Vagina (tissue), 2 donors: ENCODE measurements around the gene ME2. TPM values are rescaled to one million over a fixed set of nuclear protein-coding genes. Genes with fewer than 3 reads are reported as not detected.
"Not testable (repeated sequence)": the region's sequence is repeated elsewhere in the genome, so short reads cannot be mapped to it uniquely, and the experiment has no call there.

ENCODE experiments used
- DNase-seq, 2 donors: peaks; one replicate each; pipeline ENCODE4 v3.0.0-alpha.2; 2017; ENCODE audit errors: extremely low spot score in 2 of 2
- H3K27ac ChIP-seq: fragments of 200-600 bp; sonication (generic); one replicate; pipeline ENCODE4 v1.5.1; 2019
- H3K27me3 ChIP-seq: fragments of 200-600 bp; sonication (generic); one replicate; pipeline ENCODE4 v1.5.1; 2019
- H3K36me3 ChIP-seq, 2 donors: fragments of 200-600 bp; sonication (generic); one replicate each; pipeline ENCODE4 v1.5.1; 2017 to 2019
- H3K4me1 ChIP-seq: fragments of 200-600 bp; sonication (generic); one replicate; pipeline ENCODE4 v1.5.1; 2019
- H3K4me3 ChIP-seq, 2 donors: fragments of 200-600 bp; sonication (generic); 1 replicate in 1 of 2; 2 replicates in 1 of 2; pipeline ENCODE4 v1.5.1; 2016 to 2019
- H3K9me3 ChIP-seq: fragments of 200-600 bp; sonication (generic); one replicate; pipeline ENCODE4 v1.5.1; 2019
- CTCF ChIP-seq, 3 experiments: fragments of 450-650 bp in 2 of 3; fragments of 200-600 bp in 1 of 3; sonication (generic) in 1 of 3; IDR thresholded peaks; one replicate each; pipeline ENCODE4 v1.5.1; 2017 to 2019; ENCODE audit warnings: antibody characterized with exemption in 3 of 3, mild to moderate bottlenecking in 2 of 3, moderate library complexity in 2 of 3
- POLR2A ChIP-seq, 2 donors: fragments of 450-650 bp; IDR thresholded peaks; one replicate each; pipeline ENCODE4 v1.6.1; 2017; ENCODE audit warnings: antibody characterized with exemption in 2 of 2, mild to moderate bottlenecking in 2 of 2, moderate library complexity in 2 of 2
- POLR2AphosphoS5 ChIP-seq, 2 donors: sonication (generic); formaldehyde crosslinking; IDR thresholded peaks; one replicate each; pipeline ENCODE4 v1.9.0; 2017; ENCODE audit warnings: antibody characterized with exemption in 2 of 2, mild to moderate bottlenecking in 2 of 2, low read depth in 1 of 2; ENCODE audit not compliant: insufficient read depth in 1 of 2
- intact Hi-C: fragments of 100-400 bp; cut with DNase I; formaldehyde crosslinking; loops from one replicate; pipeline ENCODE4 v1.15.1; 2023
- total RNA-seq: library from RNA; depleted of rRNA; stranded (reverse); fragments of >200 nt; gene quantifications from one replicate; pipeline ENCODE4 v1.2.3, GENCODE V29; 2016

Gene ME2
- total RNA-seq, 1 donor from 2014 or later, result 32.2 TPM

GRCh38 chr18:50967714-50968661 lies 89.1 kb downstream of the ME2 start, which contains the start of gene ELAC1:
Gene ELAC1 (plus strand): TSS chr18:50968040. CDS start chr18:50974405, 6,365 bp downstream.
- Histone ChIP-seq H3K36me3 (no peaks in the 10 kb centered on the region), H3K4me1 (peaks cover 15% of the 10 kb centered on the region), H3K4me3 (peak within 1 kb of the TSS; percentile 67 to 99), H3K27me3 (no peaks in the 10 kb centered on the region), H3K27ac (peak within 1 kb of the TSS; percentile 95), H3K9me3 (no peaks in the 10 kb centered on the region)
- intact Hi-C loops, result loop anchor here (5.0 kb wide), 1 partner anchor 59 kb away; no protein-coding TSS in a partner anchor
- TF ChIP-seq CTCF (IDR thresholded peaks at IDR 0.05), result no peak
- TF ChIP-seq POLR2AphosphoS5 (IDR thresholded peaks at IDR 0.05; ENCODE audit: insufficient read depth in 1 of 2, low read depth in 1 of 2), result peak in 1 of 2 donors; percentile 70
- peak in 1 of 2 donors; percentile 75 for TF ChIP-seq POLR2A (IDR thresholded peaks at IDR 0.05)
- DNase-seq, result no peak

GRCh38 chr18:50969448-50969847 lies 90.5 kb downstream of the ME2 start:
- H3K27me3 ChIP-seq, result no peaks in the 10 kb centered on the region
- DNase-seq, result no peak
- peaks cover 15% of the 10 kb centered on the region for H3K4me1 ChIP-seq
- H3K27ac ChIP-seq, result peak overlapping the region; percentile 95
- H3K9me3 ChIP-seq, result no peaks in the 10 kb centered on the region
- H3K4me3 ChIP-seq, result no peak overlapping the region
- intact Hi-C loops, result loop anchor here (5.0 kb wide), 1 partner anchor 58 kb away; no protein-coding TSS in a partner anchor
- TF ChIP-seq POLR2A (IDR thresholded peaks at IDR 0.05), result no peak
- TF ChIP-seq POLR2AphosphoS5 (IDR thresholded peaks at IDR 0.05; ENCODE audit: insufficient read depth in 1 of 2, low read depth in 1 of 2), result no peak
- H3K36me3 ChIP-seq, result no peaks in the 10 kb centered on the region

- no peak for DNase-seq
- no peak for TF ChIP-seq POLR2AphosphoS5 (IDR thresholded peaks at IDR 0.05; ENCODE audit: insufficient read depth in 1 of 2, low read depth in 1 of 2)
- no peak for TF ChIP-seq CTCF (IDR thresholded peaks at IDR 0.05)
- TF ChIP-seq POLR2A (IDR thresholded peaks at IDR 0.05), result no peak
- Histone ChIP-seq H3K4me1 (peaks cover 15% of the 10 kb centered on the region), H3K9me3 (no peaks in the 10 kb centered on the region), H3K4me3 (no peak overlapping the region), H3K27ac (no peak overlapping the region), H3K27me3 (no peaks in the 10 kb centered on the region), H3K36me3 (no peaks in the 10 kb centered on the region)
- intact Hi-C loops, result no loop called here
Observed at GRCh38 chr18:50970006-50970405, 91.1 kb downstream of the ME2 start.

GRCh38 chr18:50972404-50972803 lies 93.5 kb downstream of the ME2 start:
- H3K36me3 ChIP-seq, result peaks cover 0 to 17% of the 10 kb centered on the region in 2 donors
- H3K9me3 ChIP-seq, H3K27ac ChIP-seq, DNase-seq, intact Hi-C loops, H3K4me3 ChIP-seq, H3K27me3 ChIP-seq: not testable (repeated sequence)
- peaks cover 15% of the 10 kb centered on the region for H3K4me1 ChIP-seq

DNA sequence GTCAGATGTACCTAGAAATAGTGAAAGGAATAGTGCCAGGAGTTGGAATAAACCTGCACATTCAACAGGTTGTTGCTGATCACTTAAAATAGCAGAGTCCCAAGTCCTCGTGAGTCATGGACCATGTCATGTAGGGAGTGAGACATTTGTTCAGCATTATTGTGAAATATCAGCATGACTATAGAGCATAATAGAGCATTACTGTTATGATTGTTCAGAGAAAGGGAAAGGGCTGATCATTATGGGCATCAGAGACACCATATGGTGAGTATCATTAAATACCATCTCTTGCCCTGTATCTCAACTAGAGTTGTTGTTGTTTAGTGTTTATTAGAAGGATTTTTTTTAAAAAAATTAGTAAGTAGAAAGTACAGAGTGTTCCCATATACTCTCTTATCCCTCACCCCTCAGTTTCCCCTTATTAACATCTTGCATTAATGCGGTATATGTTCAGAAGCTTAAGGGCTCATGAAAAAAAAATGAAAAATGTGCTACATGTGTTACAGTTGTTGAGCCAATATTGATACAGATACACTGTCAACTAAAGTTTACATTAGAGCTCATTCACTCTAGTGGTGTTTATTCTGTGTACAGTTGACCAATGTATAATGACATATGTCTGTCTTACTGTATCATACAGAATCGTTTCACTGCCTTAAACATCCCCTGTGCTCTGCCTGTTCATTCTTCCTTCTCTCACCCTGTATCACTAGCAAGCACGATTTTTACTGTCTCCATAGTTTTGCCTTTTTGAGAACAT lies 94.6 kb downstream of the ME2 start:
- no peak overlapping the region for H3K4me3 ChIP-seq
- no peak for DNase-seq
- peaks cover 0 to 27% of the 10 kb centered on the region in 2 donors for H3K36me3 ChIP-seq
- H3K4me1 ChIP-seq, result peaks cover 14% of the 10 kb centered on the region
- H3K9me3 ChIP-seq, result no peaks in the 10 kb centered on the region
- H3K27ac ChIP-seq, result no peak overlapping the region
- H3K27me3 ChIP-seq, result no peaks in the 10 kb centered on the region
- TF ChIP-seq CTCF (IDR thresholded peaks at IDR 0.05) (no peak), POLR2AphosphoS5 (IDR thresholded peaks at IDR 0.05; ENCODE audit: insufficient read depth in 1 of 2, low read depth in 1 of 2) (peak in 1 of 2 donors; percentile 82)
- intact Hi-C loops, result no loop called here
